ENCODE measurements around the gene LCLAT1.

LCLAT1 gene

DNA sequence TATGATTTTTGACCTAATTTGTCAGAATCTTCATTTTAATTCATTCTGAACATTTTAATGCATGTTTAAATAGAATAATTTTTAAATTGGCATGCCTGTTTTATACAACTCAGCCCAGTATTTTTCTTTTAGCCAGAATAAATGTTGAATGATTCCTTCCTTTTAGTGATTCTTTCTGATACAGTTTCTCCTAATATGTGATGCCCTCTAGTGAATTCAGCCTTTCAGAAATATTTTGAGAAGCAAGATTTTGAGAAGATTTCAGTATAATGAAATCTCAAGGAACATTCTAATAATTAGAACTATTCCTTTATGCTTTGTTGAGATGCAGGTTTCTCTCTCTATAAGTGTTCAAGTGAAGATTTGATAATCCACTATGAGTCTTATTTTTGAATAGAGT lies 28.5 kb downstream of the LCLAT1 start:
- no peak for DNase-seq (ENCODE audit: low read depth)

DNA sequence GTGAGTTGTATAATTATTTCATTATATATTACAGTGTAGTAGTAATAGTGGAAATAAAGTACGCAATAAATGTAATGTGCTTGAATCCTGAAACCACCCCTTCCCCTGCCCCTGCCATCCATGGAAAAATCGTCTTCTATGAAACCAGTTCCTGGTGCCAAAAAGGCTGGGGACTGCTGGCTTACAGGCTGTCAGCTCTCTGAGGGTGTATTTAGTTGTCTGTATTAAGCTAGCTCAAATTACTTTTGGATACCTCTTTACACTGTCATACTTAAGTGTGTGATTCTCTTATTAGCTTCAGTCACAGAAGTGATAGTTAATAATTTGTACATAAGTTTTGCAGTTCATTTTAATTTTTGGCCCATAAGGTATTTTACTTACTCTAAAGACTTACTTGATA lies 29.6 kb downstream of the LCLAT1 start:
- no peak overlapping the region for H3K4me3 ChIP-seq (ENCODE audit: low read length)
- DNase-seq (ENCODE audit: low read depth): no peak
- TF ChIP-seq, protein P1, sequence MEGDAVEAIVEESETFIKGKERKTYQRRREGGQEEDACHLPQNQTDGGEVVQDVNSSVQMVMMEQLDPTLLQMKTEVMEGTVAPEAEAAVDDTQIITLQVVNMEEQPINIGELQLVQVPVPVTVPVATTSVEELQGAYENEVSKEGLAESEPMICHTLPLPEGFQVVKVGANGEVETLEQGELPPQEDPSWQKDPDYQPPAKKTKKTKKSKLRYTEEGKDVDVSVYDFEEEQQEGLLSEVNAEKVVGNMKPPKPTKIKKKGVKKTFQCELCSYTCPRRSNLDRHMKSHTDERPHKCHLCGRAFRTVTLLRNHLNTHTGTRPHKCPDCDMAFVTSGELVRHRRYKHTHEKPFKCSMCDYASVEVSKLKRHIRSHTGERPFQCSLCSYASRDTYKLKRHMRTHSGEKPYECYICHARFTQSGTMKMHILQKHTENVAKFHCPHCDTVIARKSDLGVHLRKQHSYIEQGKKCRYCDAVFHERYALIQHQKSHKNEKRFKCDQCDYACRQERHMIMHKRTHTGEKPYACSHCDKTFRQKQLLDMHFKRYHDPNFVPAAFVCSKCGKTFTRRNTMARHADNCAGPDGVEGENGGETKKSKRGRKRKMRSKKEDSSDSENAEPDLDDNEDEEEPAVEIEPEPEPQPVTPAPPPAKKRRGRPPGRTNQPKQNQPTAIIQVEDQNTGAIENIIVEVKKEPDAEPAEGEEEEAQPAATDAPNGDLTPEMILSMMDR (conservative IDR thresholded peaks at IDR 0.05; ENCODE audit: low read depth, low read length): no peak

More for the DNA sequence above, 28.5 kb downstream of the LCLAT1 start:
- H3K4me3 ChIP-seq (ENCODE audit: low read length): no peak overlapping the region
- TF ChIP-seq, protein P1 (conservative IDR thresholded peaks at IDR 0.05; ENCODE audit: low read depth, low read length): no peak

DNA sequence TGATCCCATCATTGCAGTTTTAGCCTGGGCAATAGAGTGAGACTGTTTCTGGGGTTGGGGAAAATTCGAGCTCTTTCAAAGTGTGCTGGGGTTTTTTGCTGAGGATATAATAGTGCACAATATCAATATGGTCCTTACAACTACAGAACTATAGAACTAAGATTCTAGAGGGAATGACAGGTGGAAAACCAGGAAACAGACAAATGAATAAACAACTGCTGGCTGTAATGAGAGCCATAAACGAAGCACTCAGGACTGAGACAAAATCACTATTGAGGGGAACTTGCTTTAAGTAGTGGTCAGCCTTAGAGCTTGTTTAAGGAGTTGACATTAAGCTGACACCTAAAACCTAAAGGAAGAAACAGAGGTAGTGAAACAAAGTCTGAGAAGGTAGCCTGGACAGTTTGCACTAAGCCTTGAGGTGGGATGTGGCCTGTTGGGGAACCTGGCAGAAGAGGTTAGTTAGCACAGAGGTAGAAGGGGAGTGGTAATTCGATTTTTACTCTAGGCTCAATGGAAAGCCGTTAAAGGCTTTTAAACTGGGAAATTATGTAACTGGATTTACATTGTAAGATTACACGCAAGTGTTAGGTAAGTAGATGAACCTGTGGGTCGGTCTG lies 33.8 kb downstream of the LCLAT1 start:
- H3K4me3 ChIP-seq (ENCODE audit: low read length): no peak overlapping the region
- no peak for DNase-seq (ENCODE audit: low read depth)
- TF ChIP-seq, protein P1 (conservative IDR thresholded peaks at IDR 0.05; ENCODE audit: low read depth, low read length): no peak

DNA sequence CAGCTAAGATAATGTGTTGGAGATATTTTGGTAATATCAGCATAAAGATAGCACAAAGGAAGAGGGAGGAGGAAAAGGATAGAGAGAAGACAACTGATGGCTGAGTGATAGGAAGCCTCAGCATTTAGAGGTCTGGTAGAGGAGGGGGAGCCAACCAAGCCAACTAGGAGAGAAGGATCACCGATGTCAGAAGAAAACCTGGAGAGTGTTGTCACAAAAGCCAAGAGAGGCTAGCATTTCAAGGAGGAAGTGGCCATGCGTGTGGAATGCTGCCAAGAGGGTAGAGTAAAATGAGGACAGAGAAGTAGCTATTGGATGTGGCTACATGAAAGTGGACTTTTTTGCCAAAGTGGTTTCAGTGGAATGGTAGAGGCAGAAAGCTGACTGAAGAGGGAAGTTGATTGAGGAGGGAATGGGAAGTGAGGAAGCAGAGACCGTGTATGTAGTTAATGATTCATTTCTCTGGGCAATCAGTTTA lies 34.3 kb downstream of the LCLAT1 start:
- TF ChIP-seq, protein P1 (conservative IDR thresholded peaks at IDR 0.05; ENCODE audit: low read depth, low read length): no peak
- no peak for DNase-seq (ENCODE audit: low read depth)
- H3K4me3 ChIP-seq (ENCODE audit: low read length): no peak overlapping the region

DNA sequence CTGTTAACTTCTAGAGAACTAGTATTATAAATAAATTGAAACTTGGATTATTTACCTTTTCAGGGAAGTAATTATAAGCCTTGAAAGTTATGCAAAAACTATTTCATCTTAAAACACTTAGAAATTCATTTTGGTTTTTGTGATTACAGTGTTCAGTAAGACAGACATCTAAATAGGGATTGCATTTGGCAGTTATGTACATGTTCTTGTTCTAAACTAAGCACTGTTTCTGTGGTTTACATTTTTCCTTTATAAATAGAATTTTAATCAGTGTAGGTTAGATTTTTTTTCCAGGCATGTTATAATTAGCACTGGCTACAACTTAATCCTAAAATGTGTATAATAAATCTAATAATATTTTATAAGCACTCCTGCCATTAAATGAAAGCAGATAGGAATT lies 35.0 kb downstream of the LCLAT1 start:
- TF ChIP-seq, protein P1 (conservative IDR thresholded peaks at IDR 0.05; ENCODE audit: low read depth, low read length): no peak
- peak; percentile 9 for DNase-seq (ENCODE audit: low read depth)
- H3K4me3 ChIP-seq (ENCODE audit: low read length): no peak overlapping the region

DNA sequence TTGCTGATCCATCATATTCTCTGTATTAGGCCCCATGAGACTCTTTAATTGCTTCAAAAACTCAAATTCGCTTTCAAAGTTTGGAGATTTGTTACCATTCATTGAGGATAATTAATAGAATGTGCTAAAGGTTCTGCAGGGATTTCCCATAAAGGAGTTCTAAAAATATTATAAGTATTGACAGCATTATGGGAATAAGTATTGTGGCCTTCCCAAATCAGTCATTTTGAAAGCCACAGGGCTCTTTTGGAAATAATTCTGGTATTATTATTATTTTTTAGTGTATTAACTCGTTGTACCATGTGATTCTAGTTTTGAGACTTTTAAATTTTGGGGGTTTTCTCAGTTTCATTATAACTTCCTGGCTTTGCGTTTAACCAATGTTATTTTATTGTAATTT lies 37.1 kb downstream of the LCLAT1 start:
- TF ChIP-seq, protein P1 (conservative IDR thresholded peaks at IDR 0.05; ENCODE audit: low read depth, low read length): no peak
- H3K4me3 ChIP-seq (ENCODE audit: low read length): no peak overlapping the region
- no peak for DNase-seq (ENCODE audit: low read depth)

DNA sequence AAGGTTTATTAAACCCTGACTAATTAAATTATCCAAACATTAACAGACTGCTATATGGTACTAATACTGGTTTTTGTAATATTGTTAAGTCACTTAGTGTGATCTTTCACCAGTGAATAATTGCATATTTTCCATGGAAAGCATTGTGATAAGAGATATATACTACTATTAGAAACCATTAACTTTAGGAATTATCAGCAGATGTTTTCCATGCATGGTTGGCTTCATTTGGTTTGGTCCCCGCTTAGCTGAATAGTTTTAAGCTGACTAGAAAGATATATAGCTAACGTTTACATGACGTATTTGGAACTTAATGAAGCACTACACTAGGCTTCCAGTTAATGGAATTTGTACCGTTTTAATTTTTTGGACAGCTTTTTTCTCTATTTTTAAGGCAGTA lies 37.9 kb downstream of the LCLAT1 start:
- H3K4me3 ChIP-seq (ENCODE audit: low read length): no peak overlapping the region
- TF ChIP-seq, protein P1 (conservative IDR thresholded peaks at IDR 0.05; ENCODE audit: low read depth, low read length): no peak
- DNase-seq (ENCODE audit: low read depth): no peak

Measured in retinal pigment epithelial cell (primary cell).